Measurements from ENCODE around the gene STXBP2.

- TF ChIP-seq CTCF (IDR thresholded peaks at IDR 0.05) (no peak), ZFX (IDR thresholded peaks at IDR 0.05; ENCODE audit: borderline replicate concordance) (no peak)
Measured at GRCh38 chr19:7614859-7615741, 21.8 kb upstream of the STXBP2 start.

Data from 22Rv1 (cell line).